ENCODE results near the gene CTBP1.

Gene CTBP1

DNA sequence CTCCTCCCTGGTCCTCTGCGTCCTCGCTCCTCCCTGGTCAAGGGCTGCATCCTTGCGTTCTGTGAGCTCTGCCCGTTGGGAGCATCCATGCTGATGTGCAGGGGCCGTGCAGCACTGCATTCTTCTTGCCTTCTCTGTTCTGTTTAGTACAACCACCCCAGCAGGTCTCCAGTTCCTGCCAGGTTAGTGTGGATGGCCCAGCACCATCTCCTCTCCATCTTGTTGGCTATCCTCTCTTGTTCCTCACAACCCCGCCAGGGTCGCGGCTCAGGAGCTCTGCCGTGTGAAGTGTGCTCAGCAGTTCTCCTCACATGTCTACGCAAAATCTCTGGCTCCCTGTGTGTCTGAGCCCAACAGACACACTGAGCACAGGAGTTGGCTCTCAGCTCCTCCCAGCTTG lies 30.3 kb upstream of the CTBP1 start:
- DNase-seq: no peak

DNA sequence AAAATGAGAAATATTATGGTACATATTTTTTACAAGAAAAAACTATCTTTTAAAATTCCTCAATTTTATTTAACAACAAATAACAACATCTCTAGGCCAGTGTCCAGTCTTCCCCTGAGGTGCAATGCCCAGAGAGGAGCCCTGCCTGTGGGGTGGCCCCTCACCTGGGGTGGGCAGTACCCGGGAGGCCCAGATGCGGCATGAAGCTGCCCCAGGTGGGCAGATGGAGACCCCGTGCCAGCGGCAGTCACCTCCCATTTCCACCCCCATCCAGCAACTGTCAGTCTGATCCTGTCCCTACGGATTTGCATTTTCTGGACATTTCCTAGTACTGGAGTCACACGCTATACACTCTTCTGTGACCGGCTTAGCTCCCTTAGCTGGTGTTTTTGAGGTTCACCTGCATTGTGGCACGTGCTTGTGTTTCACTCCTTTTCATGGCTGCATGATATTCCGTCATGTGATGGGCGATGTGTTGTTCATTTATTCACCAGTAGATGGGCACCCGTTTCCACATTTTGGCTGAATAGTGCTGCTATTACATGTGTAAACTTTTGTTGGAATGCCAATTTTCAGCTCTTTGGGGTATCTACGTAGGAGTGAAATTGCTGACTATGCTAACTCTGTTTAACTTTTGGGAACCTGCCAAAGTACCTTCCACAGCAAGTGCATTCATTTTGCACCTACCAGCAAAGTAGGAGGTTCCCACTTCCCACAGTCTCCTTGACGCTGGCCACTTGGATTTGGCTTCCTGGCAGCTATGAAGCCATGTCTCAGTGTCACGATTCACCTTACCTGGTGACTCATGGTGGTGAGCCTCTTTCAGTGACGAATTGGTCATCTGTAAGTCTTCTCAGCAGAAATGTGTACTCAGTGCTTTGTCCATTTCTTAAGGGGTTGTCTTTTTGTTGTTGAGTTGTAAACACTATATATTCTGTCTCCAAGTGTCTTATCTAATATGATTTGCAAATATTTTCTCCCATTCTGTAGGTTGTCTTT lies 29.0 kb upstream of the CTBP1 start:
- peak; percentile 20 for DNase-seq

- DNase-seq: no peak
Measured at GRCh38 chr4:1276984-1277383, 28.1 kb upstream of the CTBP1 start.

DNA sequence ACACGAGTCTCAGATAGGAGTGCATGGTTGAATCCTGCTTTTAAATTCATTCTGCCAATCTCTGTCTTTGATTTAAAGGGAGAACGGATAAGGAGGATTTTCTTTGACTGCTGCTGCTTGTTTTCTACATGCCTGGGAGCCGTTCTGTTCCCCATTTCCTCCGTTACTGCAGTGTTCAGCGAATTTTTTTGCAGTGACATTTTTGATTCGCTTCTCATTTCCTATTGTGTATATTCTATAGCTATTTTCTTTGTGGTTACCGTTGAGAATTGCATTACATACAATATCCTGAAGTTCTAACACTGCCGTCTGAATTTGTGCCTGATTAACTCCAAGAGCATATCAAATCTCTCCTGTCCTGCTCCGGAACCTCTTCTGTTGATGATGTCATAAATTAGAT lies 25.9 kb upstream of the CTBP1 start:
- no peak for DNase-seq

DNA sequence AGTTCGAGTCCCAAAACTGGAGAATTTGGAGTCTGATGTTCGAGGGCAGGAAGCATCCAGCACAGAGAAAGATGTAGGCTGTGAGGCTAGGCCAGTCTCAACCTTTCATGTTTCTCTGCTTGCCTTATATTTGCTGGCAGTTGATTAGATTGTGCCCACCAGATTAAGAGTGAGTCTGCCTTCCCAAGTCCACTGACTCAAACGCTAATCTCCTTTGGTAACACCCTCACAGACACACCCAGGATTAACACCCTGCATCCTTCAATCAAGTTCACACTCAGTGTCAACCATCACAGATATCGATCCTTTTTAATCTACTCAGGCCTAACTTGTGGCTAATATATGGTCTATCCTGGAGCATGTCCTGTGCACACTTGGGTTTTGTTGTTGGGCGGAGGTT lies 22.8 kb upstream of the CTBP1 start:
- no peak for DNase-seq

- DNase-seq: no peak
Measured at GRCh38 chr4:1269209-1269608, 20.3 kb upstream of the CTBP1 start.

DNA sequence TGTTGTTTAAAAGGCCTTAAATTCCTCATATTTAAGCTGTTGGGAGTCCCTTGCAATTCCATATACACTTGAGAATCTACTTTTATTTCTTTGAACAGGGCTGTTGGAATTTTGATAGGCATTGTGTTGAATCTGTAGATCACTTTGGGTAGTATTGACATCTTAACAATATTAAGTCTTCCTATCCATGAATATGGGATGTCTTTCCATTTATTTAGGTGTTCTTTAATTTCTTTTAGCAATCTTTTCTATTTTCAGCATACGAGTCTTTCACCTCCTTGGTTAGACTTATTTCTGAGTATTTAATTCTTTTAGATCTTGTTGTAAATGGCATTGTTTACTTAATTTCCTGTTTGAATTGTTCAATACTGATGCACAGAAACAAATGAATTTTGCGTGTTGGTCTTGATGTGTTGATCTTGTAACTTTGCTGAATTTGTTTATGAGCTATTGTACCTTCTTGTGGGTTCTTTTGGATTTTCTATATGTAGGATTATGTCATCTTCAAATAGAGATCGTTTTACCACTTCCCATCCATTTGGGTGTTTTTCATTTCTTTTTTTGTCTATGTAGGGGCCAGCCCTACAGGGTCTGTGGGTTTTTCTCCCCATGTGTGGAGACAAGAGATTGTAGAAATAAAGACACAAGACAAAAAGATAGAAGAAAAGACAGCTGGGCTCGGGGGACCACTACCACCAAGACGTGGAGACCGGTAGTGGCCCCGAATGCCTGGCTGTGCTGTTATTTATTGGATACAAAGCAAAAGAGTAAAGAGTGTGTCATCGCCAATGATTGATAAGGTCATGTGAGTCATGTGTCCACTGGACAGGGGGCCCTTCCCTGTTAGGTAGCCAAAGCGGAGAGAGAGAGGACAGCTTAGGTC lies 18.2 kb upstream of the CTBP1 start:
- no peak for DNase-seq

DNA sequence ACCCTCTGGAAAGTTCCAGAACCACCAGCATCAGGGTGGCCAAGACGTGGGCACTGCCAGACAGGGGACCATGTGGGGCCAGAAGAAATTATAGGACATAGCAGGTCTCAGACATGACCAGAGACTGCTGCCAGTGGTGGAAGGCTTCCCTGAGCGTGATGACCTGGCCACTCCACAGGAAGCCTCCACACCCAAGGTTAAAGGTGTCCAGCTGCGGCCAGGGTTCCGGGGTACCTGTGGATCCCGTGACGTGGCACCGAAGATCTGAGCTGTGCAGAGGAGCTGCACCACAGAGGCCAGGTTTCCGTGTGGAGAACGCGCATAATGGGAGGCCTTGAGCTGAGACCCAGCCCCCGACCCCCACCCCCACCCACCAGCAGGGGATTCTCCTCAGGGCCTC lies 16.4 kb upstream of the CTBP1 start:
- no peak for DNase-seq

GRCh38 chr4:1264942-1265341 lies 16.0 kb upstream of the CTBP1 start:
- no peak for DNase-seq

GRCh38 chr4:1261107-1261928 lies 12.4 kb upstream of the CTBP1 start:
- DNase-seq: no peak

- DNase-seq: no peak
Measured at GRCh38 chr4:1260418-1261106, 11.6 kb upstream of the CTBP1 start.

DNA sequence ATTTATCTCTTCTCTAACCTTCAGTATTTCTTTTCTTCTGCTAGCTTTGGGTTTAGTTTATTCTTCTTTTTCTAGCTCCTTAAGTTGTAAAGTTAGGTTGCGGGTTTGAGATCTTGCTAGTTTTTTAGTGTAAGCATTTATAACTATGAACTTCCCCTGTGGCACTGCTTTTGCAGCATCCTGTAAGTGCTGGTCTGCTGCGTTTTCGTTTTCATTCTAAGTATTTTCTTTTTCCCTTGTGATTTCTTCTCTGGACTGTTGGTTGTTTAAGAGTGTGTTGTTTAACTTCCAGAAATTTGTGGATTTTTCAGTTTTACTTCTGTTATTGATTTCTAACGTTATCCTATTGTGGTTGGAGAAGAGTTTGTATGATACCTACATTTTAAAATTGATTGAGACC lies 11.0 kb upstream of the CTBP1 start:
- no peak for DNase-seq

DNA sequence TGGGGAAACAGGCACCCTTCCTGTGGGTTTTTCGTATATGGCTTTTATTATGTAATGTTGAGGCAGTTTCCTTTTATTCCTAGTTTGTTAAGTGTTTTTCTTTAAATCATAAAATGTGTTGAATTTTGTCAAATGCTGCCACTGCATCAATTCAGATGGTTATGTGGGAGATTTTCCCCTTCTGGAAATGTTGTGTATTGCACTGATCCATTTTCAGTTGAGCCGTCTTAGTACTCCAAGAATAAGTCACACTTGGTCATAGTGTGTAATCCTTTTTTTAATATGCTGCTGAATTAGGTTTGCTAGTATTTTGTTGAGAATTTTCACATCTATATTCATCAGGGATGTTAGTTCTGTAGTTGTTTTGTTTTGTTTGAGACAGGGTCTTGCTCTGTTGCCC lies 9.5 kb upstream of the CTBP1 start:
- DNase-seq: no peak

DNA sequence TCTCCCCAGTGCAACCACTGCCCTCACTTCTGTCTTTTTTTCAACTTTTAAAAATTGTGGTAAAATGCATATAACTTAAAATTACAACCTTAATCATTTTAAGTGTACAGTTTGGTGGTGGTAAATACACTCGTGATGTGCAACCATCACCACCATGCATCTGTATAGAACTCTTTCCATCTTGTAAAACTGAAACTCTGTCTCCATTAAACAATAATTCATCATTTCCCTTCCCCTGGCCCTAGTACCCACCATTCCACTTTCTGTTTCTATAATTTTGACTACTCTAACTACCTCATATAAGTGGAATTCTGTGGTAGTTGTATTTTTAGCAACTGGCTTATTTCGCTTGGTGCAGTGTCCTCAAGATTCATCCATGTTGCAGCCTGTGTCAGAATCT lies 6.8 kb upstream of the CTBP1 start:
- DNase-seq: no peak

DNA sequence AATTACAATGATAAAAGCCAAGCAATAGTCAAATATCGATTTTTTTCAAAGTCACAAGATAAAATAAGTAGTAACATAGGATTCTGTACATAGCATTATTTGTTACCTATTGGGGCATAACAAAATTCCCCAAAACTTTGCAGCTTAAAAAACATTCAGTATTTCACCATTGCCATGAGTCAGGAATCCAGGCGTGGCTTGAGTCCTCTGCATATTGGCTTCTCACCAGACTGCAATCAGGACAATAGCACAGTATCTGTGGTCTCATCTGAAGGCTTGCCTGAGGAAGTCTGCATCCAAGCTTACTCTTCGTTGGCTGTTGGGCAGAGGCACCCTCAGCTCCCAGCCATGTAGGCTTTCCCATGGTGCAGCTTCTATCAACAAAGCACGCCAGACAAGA lies 6.2 kb upstream of the CTBP1 start:
- DNase-seq: no peak

GRCh38 chr4:1253831-1254230 lies 4.9 kb upstream of the CTBP1 start:
- DNase-seq: peak; percentile 30

DNA sequence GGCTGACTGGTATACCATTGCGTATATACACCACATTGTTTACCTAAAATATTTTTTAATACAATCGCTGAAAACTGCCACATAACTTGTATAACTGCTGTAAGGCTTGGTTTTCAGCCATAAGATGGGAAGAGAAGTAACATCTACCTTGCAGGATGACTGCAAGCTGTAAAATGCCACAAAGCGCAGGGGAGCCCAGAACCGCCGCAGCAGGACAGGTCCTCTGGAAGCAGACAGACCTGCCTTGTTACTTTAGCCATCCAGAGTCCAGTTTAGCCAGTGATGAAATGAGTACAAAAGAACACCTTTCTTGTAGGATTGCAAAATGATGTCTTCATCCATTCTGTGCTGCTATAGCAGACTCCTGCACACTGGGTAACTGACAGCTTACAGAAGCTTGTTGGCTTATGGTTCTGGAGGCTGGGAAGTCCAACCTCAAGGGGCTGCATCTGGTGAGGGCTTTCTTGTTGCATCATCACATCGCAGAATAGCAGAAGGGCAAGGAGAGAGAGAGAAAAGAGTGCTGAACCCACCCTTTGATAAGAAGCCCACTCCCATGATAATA lies 4.1 kb upstream of the CTBP1 start:
- no peak for DNase-seq

DNA sequence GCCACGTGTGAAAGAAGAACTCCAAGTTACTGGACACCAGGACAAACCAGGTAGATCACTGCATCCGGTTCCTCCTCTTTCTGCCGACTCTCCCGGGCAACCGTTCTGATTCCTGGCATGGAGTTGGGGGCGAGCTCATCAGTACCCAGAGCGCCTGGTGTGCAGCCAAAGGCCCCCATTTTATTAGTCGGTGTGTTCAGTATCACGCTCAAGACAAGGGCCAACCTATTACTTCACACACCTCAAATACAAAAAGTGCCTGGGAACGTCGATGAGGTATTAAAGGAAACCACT lies 2.8 kb upstream of the CTBP1 start:
- DNase-seq: no peak

DNA sequence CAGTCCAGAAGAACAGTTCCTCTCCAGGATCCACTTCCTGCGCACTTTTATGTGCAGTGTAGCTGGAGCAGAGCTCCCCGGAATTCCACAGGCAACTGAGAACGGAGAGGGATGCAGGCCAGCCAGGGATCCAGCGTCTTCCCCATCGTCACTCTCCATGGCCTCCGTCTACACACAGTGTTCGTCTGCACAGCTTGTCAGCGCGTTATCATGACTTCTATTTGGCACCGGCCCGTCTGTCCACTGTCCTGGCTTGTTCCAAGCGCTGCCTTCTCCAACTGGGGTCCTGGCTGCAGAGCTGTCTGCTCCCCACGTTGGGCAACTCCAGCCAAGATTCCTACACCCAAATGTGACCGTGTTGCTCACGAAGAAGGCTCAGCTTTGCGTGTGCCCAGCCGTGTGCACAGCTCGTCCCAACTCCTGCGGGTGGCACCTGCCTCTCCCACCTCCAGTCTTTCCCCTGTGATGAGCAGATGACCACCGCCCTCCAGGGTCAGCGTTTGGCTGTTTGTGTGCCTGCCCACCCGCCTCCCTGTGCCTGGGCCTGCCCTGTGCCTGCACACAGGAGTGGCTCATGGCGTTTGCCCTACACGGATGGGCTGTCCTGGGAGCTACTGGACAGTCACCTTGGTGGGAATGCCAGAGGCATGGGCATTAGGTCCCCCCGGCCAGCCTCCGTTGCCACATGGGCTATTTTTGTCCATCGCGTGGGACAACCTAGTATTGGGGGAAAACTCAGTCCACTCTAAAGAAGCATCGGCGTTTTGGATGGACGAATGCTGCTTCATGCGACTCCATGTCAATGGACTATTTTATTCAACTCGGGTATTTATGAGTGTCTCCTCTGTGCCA lies 2.2 kb upstream of the CTBP1 start:
- no peak for DNase-seq

- no peak for DNase-seq
Measured at GRCh38 chr4:1250527-1250812, 1.5 kb upstream of the CTBP1 start.

DNA sequence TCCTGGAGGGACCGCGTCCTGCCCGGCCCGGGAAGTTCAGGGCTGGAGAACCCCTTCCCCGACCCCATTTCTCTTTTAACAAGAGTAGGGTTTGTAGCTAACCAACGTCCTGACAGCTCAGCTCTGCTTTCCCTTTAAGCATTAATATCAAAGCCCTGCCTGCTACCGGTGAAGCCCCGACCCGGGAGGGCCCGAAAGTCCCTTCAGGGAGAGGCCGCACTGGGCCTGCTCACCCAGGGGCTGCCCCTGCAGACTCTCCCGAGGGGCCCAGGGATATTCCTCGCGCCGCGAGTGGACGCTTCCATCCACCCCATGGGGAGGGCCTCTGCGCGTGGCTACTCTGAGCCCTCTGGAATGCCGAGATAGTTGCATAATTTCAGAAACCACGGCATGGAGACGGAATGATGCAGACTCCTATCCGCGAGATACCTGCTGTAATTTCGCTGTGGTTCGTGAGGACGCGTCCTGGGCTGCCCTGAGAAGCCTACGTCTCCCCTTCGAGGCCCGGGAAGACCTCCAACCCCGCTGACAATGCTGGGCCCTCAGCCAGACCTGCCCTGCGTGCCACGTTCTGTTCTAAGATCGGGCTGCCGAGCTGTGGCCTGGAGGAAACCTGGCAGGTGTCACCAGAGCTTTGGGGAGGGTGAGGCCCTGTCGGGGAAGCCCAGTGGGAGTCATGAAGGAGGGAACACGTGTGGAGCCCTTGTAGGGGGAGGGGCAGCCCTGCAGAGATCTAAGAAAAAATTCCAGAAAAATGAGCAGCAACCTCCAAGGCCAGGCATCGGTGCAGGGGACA lies 999 bp upstream of the CTBP1 start:
- DNase-seq: peak; percentile 69
